Calu3 (cell line): ENCODE data around the gene KIF26A. TPM values are rescaled to one million over a fixed set of nuclear protein-coding genes. Genes with fewer than 3 reads are reported as not detected.
A peak's percentile ranks its signal among the peaks of the same experiment; 100 is the strongest.

Experiments used
- BruUV-seq: library from RNA; stranded (reverse); fragments of 400-500 nt; replicated peaks from 2 replicates; lab custom pipeline; 2021; lab: Mats Ljungman, UMichigan
- CTCF ChIA-PET: fragments of 300-600 bp; sonication (Branson Sonifier 250); formaldehyde crosslinking; loops from one replicate; lab custom pipeline; 2022; ENCODE audit warnings: antibody characterized with exemption; lab: Charles Lee
- DNase-seq: peaks from one replicate; pipeline ENCODE4 v3.0.0; 2022
- H3K27ac Mint-ChIP-seq: one replicate; pipeline ENCODE4 v1.8.0; 2022; ENCODE audit warnings: mixed read lengths; ENCODE audit not compliant: unreplicated experiment
- H3K27me3 Mint-ChIP-seq: one replicate; pipeline ENCODE4 v1.8.0; 2022; ENCODE audit warnings: mixed read lengths; ENCODE audit not compliant: unreplicated experiment
- H3K36me3 Mint-ChIP-seq: one replicate; pipeline ENCODE4 v1.8.0; 2022; ENCODE audit warnings: mild to moderate bottlenecking, moderate library complexity, mixed read lengths; ENCODE audit not compliant: insufficient read depth, unreplicated experiment
- H3K4me1 Mint-ChIP-seq: one replicate; pipeline ENCODE4 v1.8.0; 2022; ENCODE audit warnings: mild to moderate bottlenecking, low read depth, mixed read lengths; ENCODE audit not compliant: unreplicated experiment
- H3K4me3 Mint-ChIP-seq: one replicate; pipeline ENCODE4 v1.8.0; 2022; ENCODE audit warnings: mild to moderate bottlenecking, low read depth, moderate library complexity, mixed read lengths; ENCODE audit not compliant: unreplicated experiment
- H3K9me3 Mint-ChIP-seq: one replicate; pipeline ENCODE4 v1.8.0; 2022; ENCODE audit warnings: low read depth, mixed read lengths; ENCODE audit not compliant: unreplicated experiment
- CTCF ChIP-seq: fragments of 200-600 bp; IDR thresholded peaks from one replicate; pipeline ENCODE4 v1.8.0; 2022; ENCODE audit warnings: antibody characterized with exemption; ENCODE audit not compliant: unreplicated experiment
- intact Hi-C: fragments of 100-400 bp; cut with micrococcal nuclease; formaldehyde crosslinking; loops from one replicate; pipeline ENCODE4 v1.10.0; 2022; ENCODE audit not compliant: unreplicated experiment
- total RNA-seq: library from RNA; stranded (reverse); gene quantifications from 2 replicates; pipeline ENCODE4 v1.2.3, GENCODE V29; 2022

Gene KIF26A
- total RNA-seq, 1 experiment from 2014 or later, result 0.07 TPM

GRCh38 chr14:104134061-104134965, 4.1 kb upstream of the KIF26A start:
- Mint-ChIP-seq H3K9me3 (peaks cover 4% of the 10 kb centered on the region), H3K4me1 (no peaks in the 10 kb centered on the region), H3K36me3 (no peaks in the 10 kb centered on the region), H3K27me3 (peaks cover 85% of the 10 kb centered on the region), H3K27ac (no peak overlapping the region), H3K4me3 (no peak overlapping the region)
- no peak for TF ChIP-seq CTCF
- no peak for DNase-seq
- BruUV-seq, result no TSS peak
- intact Hi-C loops, result loop anchor here (10.0 kb wide), 1 partner anchor 500 kb away; no protein-coding TSS in a partner anchor
- CTCF ChIA-PET, result no interaction called here

- Mint-ChIP-seq H3K9me3 (no peaks in the 10 kb centered on the region), H3K27me3 (peaks cover 84% of the 10 kb centered on the region), H3K27ac (no peak overlapping the region), H3K36me3 (no peaks in the 10 kb centered on the region), H3K4me1 (no peaks in the 10 kb centered on the region), H3K4me3 (no peak overlapping the region)
- TF ChIP-seq CTCF, result no peak
- CTCF ChIA-PET, result interaction anchor here (0.6 kb wide), 2 partner anchors 330 to 670 kb away, joined by 3 to 4 read pairs; no protein-coding TSS in a partner anchor
- intact Hi-C loops, result loop anchor here (10.0 kb wide), 1 partner anchor 499 kb away; no protein-coding TSS in a partner anchor
- no TSS peak for BruUV-seq
- peak; percentile 62 for DNase-seq
Observed at GRCh38 chr14:104135121-104135903, 3.1 kb upstream of the KIF26A start.

- Mint-ChIP-seq H3K4me3 (no peak overlapping the region), H3K9me3 (no peaks in the 10 kb centered on the region), H3K36me3 (peaks cover 4% of the 10 kb centered on the region), H3K27ac (no peak overlapping the region), H3K4me1 (no peaks in the 10 kb centered on the region), H3K27me3 (peaks cover 84% of the 10 kb centered on the region)
- CTCF ChIA-PET, result interaction anchor here (0.6 kb wide), 2 partner anchors 330 to 671 kb away, joined by 3 to 4 read pairs; no protein-coding TSS in a partner anchor
- DNase-seq, result no peak
- no TSS peak for BruUV-seq
- intact Hi-C loops, result loop anchor here (10.0 kb wide), 1 partner anchor 499 kb away; no protein-coding TSS in a partner anchor
- TF ChIP-seq CTCF, result no peak
Observed at GRCh38 chr14:104135904-104136471, 2.4 kb upstream of the KIF26A start.
